HCT116 (cell line): ENCODE measurements around the gene HOMER3. TPM values are rescaled to one million over a fixed set of nuclear protein-coding genes. Genes with fewer than 3 reads are reported as not detected.

Experiments used
- ATAC-seq: fragments of 200-7000 bp; cut with Tn5 transposase; 2 replicates; pipeline ENCODE4 v1.9.1; 2020; ENCODE audit warnings: mild to moderate bottlenecking, moderate library complexity
- BruUV-seq: library from RNA; stranded (reverse); fragments of 400-500 nt; replicated peaks from 2 replicates; lab custom pipeline; 2021; lab: Mats Ljungman, UMichigan
- CTCF ChIA-PET: fragments of 300-600 bp; sonication (Branson Sonifier 250); formaldehyde crosslinking; loops from one replicate; lab custom pipeline; 2021; ENCODE audit warnings: antibody characterized with exemption; lab: Charles Lee
- POLR2A ChIA-PET: fragments of 300-600, 350-600 bp; sonication (Branson Sonifier 250); formaldehyde crosslinking; loops from one replicate; lab custom pipeline; 2021; ENCODE audit warnings: antibody characterized with exemption; lab: Charles Lee
- RAD21 ChIA-PET, 2 experiments: fragments of 300-600 bp; sonication (Branson Sonifier 250); formaldehyde crosslinking; loops; one replicate each; lab custom pipeline; 2023; ENCODE audit warnings: low total read pairs in 2 of 2; ENCODE audit not compliant: uncharacterized antibody in 2 of 2, unreplicated experiment in 2 of 2, low non-redundant PET in 1 of 2; lab: Charles Lee
- DNase-seq: peaks from one replicate; pipeline ENCODE4 v3.0.0-alpha.2; 2010; ENCODE audit warnings: low read depth, low spot score
- H2AFZ ChIP-seq: fragments of 200-600 bp; shearing (Covaris generic), sonication (generic); 2 replicates; pipeline ENCODE4 v1.6.1; 2017; ENCODE audit warnings: low read depth, mixed run types, mixed read lengths, antibody characterized with exemption, low read length; ENCODE audit not compliant: poor library complexity, severe bottlenecking
- H3K27ac ChIP-seq: 2 replicates; pipeline ENCODE4 v1.5.1; 2012; ENCODE audit warnings: low read depth, low read length
- H3K27me3 ChIP-seq: fragments of 200-600 bp; sonication (generic); 2 replicates; pipeline ENCODE4 v1.6.1; 2016; ENCODE audit warnings: mixed run types, low read length, mixed read lengths; ENCODE audit not compliant: insufficient read depth
- H3K36me3 ChIP-seq, 2 experiments: fragments of 200-500 bp in 1 of 2; fragments of 200-600 bp in 1 of 2; sonication (Bioruptor generic) in 1 of 2; sonication (generic) in 1 of 2; 2 replicates each; pipeline versions ENCODE4 v1.5.1 to v1.6.1; 2014 to 2016; ENCODE audit warnings: low read length in 2 of 2, inconsistent platforms in 1 of 2, mixed read lengths in 1 of 2, mixed run types in 1 of 2; ENCODE audit not compliant: insufficient read depth in 2 of 2, control insufficient read depth in 1 of 2
- H3K4me1 ChIP-seq, 2 experiments: fragments of 200-600 bp in 1 of 2; sonication (generic) in 1 of 2; 2 replicates each; pipeline versions ENCODE4 v1.5.1 to v1.6.1; 2012 to 2017; ENCODE audit warnings: low read length in 2 of 2, inconsistent platforms in 1 of 2, mild to moderate bottlenecking in 1 of 2, mixed read lengths in 1 of 2, mixed run types in 1 of 2, moderate library complexity in 1 of 2; ENCODE audit not compliant: insufficient read depth in 2 of 2, control insufficient read depth in 1 of 2
- H3K4me2 ChIP-seq: fragments of 200-600 bp; sonication (generic); 2 replicates; pipeline ENCODE4 v1.6.1; 2017; ENCODE audit warnings: mixed run types, low read length, mixed read lengths
- H3K4me3 ChIP-seq, 2 experiments: fragments of 200-600 bp in 1 of 2; sonication (generic) in 1 of 2; replicated peaks in 1 of 2; 2 replicates each; pipeline ENCODE4 v1.5.1; 2011 to 2016; ENCODE audit warnings: low read length in 2 of 2, control low read depth in 1 of 2, low read depth in 1 of 2, mild to moderate bottlenecking in 1 of 2, mixed read lengths in 1 of 2, mixed run types in 1 of 2
- H3K79me2 ChIP-seq: fragments of 200-600 bp; sonication (generic); 2 replicates; pipeline ENCODE4 v1.6.1; 2017; ENCODE audit warnings: mild to moderate bottlenecking, mixed run types, low read length, moderate library complexity, mixed read lengths; ENCODE audit not compliant: insufficient read depth
- H3K9ac ChIP-seq: fragments of 200-600 bp; sonication (generic); 2 replicates; pipeline ENCODE4 v1.6.1; 2016; ENCODE audit warnings: low read length, mixed read lengths
- H3K9me2 ChIP-seq: fragments of 200-600 bp; sonication (generic), shearing (Covaris generic); 2 replicates; pipeline ENCODE4 v1.6.1; 2017; ENCODE audit warnings: mixed run types, mild to moderate bottlenecking, moderate library complexity; ENCODE audit not compliant: insufficient read depth
- H3K9me3 ChIP-seq, 2 experiments: fragments of 200-500 bp in 1 of 2; fragments of 200-600 bp in 1 of 2; sonication (Bioruptor generic) in 1 of 2; sonication (generic) in 1 of 2; 2 replicates each; pipeline ENCODE4 v1.6.1; 2014 to 2017; ENCODE audit warnings: low read length in 2 of 2, mixed read lengths in 2 of 2, inconsistent platforms in 1 of 2, low read depth in 1 of 2, mild to moderate bottlenecking in 1 of 2, mixed run types in 1 of 2, moderate library complexity in 1 of 2; ENCODE audit not compliant: control insufficient read depth in 1 of 2, insufficient read depth in 1 of 2
- H4K20me1 ChIP-seq: fragments of 200-600 bp; sonication (generic), shearing (Covaris generic); 2 replicates; pipeline ENCODE4 v1.6.1; 2017; ENCODE audit warnings: mixed run types, mild to moderate bottlenecking, moderate library complexity; ENCODE audit not compliant: insufficient read depth
- CBX3 ChIP-seq: IDR thresholded peaks from 2 replicates; pipeline ENCODE4 v1.6.1; 2012; ENCODE audit warnings: low read depth
- EGR1 ChIP-seq: IDR thresholded peaks from 2 replicates; pipeline ENCODE4 v1.6.1; 2012; ENCODE audit warnings: low read depth
- ELF1 ChIP-seq: IDR thresholded peaks from 2 replicates; pipeline ENCODE4 v1.6.1; 2012; ENCODE audit warnings: low read depth, borderline replicate concordance
- EZH2 ChIP-seq: fragments of 200-600 bp; sonication (generic); IDR thresholded peaks from 2 replicates; pipeline ENCODE4 v1.6.1; 2017; ENCODE audit warnings: antibody characterized with exemption, mixed run types
- EZH2phosphoT487 ChIP-seq: fragments of 200-600 bp; IDR thresholded peaks from 2 replicates; pipeline ENCODE4 v1.6.1; 2018; ENCODE audit warnings: antibody characterized with exemption, borderline replicate concordance
- FOSL1 ChIP-seq: IDR thresholded peaks from 2 replicates; pipeline ENCODE4 v1.6.1; 2012; ENCODE audit warnings: low read depth
- JUND ChIP-seq: IDR thresholded peaks from 2 replicates; pipeline ENCODE4 v1.6.1; 2012
- POLR2AphosphoS5 ChIP-seq: IDR thresholded peaks from 2 replicates; pipeline ENCODE4 v1.6.1; 2011; ENCODE audit warnings: mild to moderate bottlenecking, low read depth, low read length, moderate library complexity
- RAD21 ChIP-seq: IDR thresholded peaks from 2 replicates; pipeline ENCODE4 v1.6.1; 2012; ENCODE audit warnings: low read depth, mild to moderate bottlenecking
- SIN3A ChIP-seq: IDR thresholded peaks from 2 replicates; pipeline ENCODE4 v1.6.1; 2012; ENCODE audit warnings: low read depth
- SP1 ChIP-seq: IDR thresholded peaks from 2 replicates; pipeline ENCODE4 v1.6.1; 2012; ENCODE audit warnings: low read depth
- TCF7L2 ChIP-seq: IDR thresholded peaks from 2 replicates; pipeline ENCODE4 v1.7.0; 2011; ENCODE audit warnings: borderline replicate concordance, inconsistent platforms; ENCODE audit not compliant: insufficient read depth, insufficient read length; ENCODE audit errors: extremely low read depth
- YY1 ChIP-seq: IDR thresholded peaks from 2 replicates; pipeline ENCODE4 v1.6.1; 2011; ENCODE audit warnings: low read length, low read depth, moderate library complexity, mild to moderate bottlenecking; ENCODE audit not compliant: insufficient replicate concordance; ENCODE audit errors: extremely low read depth
- ZFX ChIP-seq: fragments of 450-650 bp; IDR thresholded peaks from 2 replicates; pipeline ENCODE4 v1.6.1; 2017
- ZNF274 ChIP-seq: fragments of 200-500 bp; sonication (Bioruptor generic); IDR thresholded peaks from 2 replicates; pipeline ENCODE4 v1.6.1; 2014; ENCODE audit warnings: mild to moderate bottlenecking, low read depth, low read length, inconsistent platforms
- intact Hi-C: fragments of 100-400 bp; cut with micrococcal nuclease; formaldehyde crosslinking; loops from 2 replicates; pipeline ENCODE4 v1.10.0; 2022
- total RNA-seq: library from RNA; stranded (reverse); gene quantifications from one replicate; pipeline ENCODE4 v1.2.1, GENCODE V29; 2021; ENCODE audit not compliant: unreplicated experiment
- TF ChIP-seq, protein P1 (sequence below): IDR thresholded peaks from 2 replicates; pipeline ENCODE4 v1.6.1; 2012
- TF ChIP-seq, protein P2 (sequence below): IDR thresholded peaks from 2 replicates; pipeline ENCODE4 v1.6.1; 2011; ENCODE audit warnings: mild to moderate bottlenecking, low read length, moderate library complexity; ENCODE audit not compliant: insufficient replicate concordance; ENCODE audit errors: extremely low read depth
- TF ChIP-seq, protein P3 (sequence below): IDR thresholded peaks from 2 replicates; pipeline ENCODE4 v1.6.1; 2012; ENCODE audit warnings: low read depth

The HOMER3 gene
- total RNA-seq, 1 experiment from 2014 or later, result 45.2 TPM

DNA sequence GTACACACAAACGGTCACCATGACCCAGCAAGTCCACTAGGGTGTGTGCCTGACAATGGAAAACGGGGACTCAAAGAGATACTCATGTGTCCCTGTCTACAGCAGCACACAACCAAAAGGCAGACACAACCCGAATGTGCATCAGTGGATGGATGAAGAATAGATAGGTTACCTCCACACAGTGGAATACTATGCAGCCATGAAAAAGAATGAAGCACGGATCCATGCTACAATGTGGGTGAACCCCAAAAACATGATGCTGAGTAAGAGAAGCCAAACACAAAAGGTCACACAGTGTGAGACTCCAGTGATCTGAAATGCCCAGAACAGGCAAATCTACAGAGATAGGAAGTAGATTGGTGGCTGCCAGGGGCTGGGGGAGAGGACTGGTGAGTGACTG is 54.0 kb downstream of the HOMER3 start:
- BruUV-seq, result no TSS peak
- H3K9ac ChIP-seq, result no peak overlapping the region
- H3K36me3 ChIP-seq, result no peaks in the 10 kb centered on the region
- H3K27me3 ChIP-seq, result no peaks in the 10 kb centered on the region
- TF ChIP-seq TCF7L2 (no peak), RAD21 (no peak), SIN3A (no peak), YY1 (no peak), EZH2phosphoT487 (no peak), POLR2AphosphoS5 (no peak), EGR1 (no peak), ZNF274 (no peak), SP1 (no peak), CBX3 (no peak), ZFX (no peak), EZH2 (no peak), FOSL1 (no peak), JUND (no peak), ELF1 (no peak)
- TF ChIP-seq, protein P1, sequence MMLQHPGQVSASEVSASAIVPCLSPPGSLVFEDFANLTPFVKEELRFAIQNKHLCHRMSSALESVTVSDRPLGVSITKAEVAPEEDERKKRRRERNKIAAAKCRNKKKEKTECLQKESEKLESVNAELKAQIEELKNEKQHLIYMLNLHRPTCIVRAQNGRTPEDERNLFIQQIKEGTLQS, result no peak
- TF ChIP-seq, protein P2, sequence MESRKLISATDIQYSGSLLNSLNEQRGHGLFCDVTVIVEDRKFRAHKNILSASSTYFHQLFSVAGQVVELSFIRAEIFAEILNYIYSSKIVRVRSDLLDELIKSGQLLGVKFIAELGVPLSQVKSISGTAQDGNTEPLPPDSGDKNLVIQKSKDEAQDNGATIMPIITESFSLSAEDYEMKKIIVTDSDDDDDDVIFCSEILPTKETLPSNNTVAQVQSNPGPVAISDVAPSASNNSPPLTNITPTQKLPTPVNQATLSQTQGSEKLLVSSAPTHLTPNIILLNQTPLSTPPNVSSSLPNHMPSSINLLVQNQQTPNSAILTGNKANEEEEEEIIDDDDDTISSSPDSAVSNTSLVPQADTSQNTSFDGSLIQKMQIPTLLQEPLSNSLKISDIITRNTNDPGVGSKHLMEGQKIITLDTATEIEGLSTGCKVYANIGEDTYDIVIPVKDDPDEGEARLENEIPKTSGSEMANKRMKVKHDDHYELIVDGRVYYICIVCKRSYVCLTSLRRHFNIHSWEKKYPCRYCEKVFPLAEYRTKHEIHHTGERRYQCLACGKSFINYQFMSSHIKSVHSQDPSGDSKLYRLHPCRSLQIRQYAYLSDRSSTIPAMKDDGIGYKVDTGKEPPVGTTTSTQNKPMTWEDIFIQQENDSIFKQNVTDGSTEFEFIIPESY, result no peak
- TF ChIP-seq, protein P3, sequence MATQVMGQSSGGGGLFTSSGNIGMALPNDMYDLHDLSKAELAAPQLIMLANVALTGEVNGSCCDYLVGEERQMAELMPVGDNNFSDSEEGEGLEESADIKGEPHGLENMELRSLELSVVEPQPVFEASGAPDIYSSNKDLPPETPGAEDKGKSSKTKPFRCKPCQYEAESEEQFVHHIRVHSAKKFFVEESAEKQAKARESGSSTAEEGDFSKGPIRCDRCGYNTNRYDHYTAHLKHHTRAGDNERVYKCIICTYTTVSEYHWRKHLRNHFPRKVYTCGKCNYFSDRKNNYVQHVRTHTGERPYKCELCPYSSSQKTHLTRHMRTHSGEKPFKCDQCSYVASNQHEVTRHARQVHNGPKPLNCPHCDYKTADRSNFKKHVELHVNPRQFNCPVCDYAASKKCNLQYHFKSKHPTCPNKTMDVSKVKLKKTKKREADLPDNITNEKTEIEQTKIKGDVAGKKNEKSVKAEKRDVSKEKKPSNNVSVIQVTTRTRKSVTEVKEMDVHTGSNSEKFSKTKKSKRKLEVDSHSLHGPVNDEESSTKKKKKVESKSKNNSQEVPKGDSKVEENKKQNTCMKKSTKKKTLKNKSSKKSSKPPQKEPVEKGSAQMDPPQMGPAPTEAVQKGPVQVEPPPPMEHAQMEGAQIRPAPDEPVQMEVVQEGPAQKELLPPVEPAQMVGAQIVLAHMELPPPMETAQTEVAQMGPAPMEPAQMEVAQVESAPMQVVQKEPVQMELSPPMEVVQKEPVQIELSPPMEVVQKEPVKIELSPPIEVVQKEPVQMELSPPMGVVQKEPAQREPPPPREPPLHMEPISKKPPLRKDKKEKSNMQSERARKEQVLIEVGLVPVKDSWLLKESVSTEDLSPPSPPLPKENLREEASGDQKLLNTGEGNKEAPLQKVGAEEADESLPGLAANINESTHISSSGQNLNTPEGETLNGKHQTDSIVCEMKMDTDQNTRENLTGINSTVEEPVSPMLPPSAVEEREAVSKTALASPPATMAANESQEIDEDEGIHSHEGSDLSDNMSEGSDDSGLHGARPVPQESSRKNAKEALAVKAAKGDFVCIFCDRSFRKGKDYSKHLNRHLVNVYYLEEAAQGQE, result no peak
- POLR2A ChIA-PET, result no interaction called here
- no peak overlapping the region for H3K4me3 ChIP-seq
- H3K9me2 ChIP-seq, result no peaks in the 10 kb centered on the region
- H4K20me1 ChIP-seq, result no peaks in the 10 kb centered on the region
- no peak overlapping the region for H3K4me2 ChIP-seq
- DNase-seq (no peak), ATAC-seq (no peak)
- no peaks in the 10 kb centered on the region for H3K79me2 ChIP-seq
- RAD21 ChIA-PET, result no interaction called here
- H3K9me3 ChIP-seq, result no peaks in the 10 kb centered on the region
- intact Hi-C loops, result no loop called here
- no peak overlapping the region for H2AFZ ChIP-seq
- CTCF ChIA-PET, result no interaction called here
- H3K4me1 ChIP-seq, result peaks cover 0 to 7% of the 10 kb centered on the region in 2 experiments; a peak in 2 of 4 replicates
- no peak overlapping the region for H3K27ac ChIP-seq
